ENCODE measurements around the gene EVA1C. TPM values are rescaled to one million over a fixed set of nuclear protein-coding genes. Genes with fewer than 3 reads are reported as not detected.

Gene EVA1C
- total RNA-seq, 3 donors from 2014 or later: 30.2 to 69.8 (median 58.5) TPM

- Histone ChIP-seq H3K27ac (no peak overlapping the region), H3K9me3 (peaks cover 0 to 3% of the 10 kb centered on the region in 2 donors), H3K27me3 (no peaks in the 10 kb centered on the region), H3K36me3 (no peaks in the 10 kb centered on the region), H3K4me1 (no peaks in the 10 kb centered on the region), H3K4me3 (no peak overlapping the region)
- TF ChIP-seq POLR2AphosphoS5 (IDR thresholded peaks at IDR 0.05): no peak
- TF ChIP-seq CTCF (IDR thresholded peaks at IDR 0.05): no peak
- no peak for TF ChIP-seq POLR2A (IDR thresholded peaks at IDR 0.05)
- DNase-seq (ENCODE audit: low spot score in 2 of 2): no peak
- intact Hi-C loops (cut with DNase I; ENCODE audit: low total_unique reads): no loop called here
These were observed 120.1 kb downstream of the EVA1C start for GRCh38 chr21:32532636-32533035.

DNA sequence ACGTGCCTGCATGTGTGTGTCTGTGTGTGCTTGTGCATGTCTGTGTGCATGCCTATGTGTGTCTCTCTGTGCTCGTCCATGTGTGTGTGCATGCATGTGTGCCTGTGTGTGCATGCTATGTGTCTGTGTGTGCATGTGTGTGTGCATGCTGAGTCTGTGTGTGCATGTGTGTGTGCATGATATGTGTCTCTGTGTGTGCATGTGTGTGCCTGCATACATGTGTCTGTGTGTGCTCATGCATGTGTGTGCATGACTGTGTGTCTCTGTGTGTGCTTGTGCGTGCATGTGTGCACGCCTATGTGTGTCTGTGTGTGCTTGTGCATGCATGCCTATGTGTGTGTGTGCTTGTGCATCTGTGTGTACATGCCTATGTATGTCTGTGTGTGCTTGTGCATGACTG is 120.5 kb downstream of the EVA1C start:
- no peaks in the 10 kb centered on the region for H3K4me1 ChIP-seq
- TF ChIP-seq POLR2AphosphoS5 (IDR thresholded peaks at IDR 0.05) (no peak), CTCF (IDR thresholded peaks at IDR 0.05) (no peak), POLR2A (IDR thresholded peaks at IDR 0.05) (no peak)
- DNase-seq (ENCODE audit: low spot score in 2 of 2): no peak
- H3K4me3 ChIP-seq: no peak overlapping the region
- H3K27ac ChIP-seq: no peak overlapping the region
- H3K9me3 ChIP-seq: peaks cover 0 to 3% of the 10 kb centered on the region in 2 donors
- H3K36me3 ChIP-seq: no peaks in the 10 kb centered on the region
- intact Hi-C loops (cut with DNase I; ENCODE audit: low total_unique reads): no loop called here
- no peaks in the 10 kb centered on the region for H3K27me3 ChIP-seq

- no peaks in the 10 kb centered on the region for H3K36me3 ChIP-seq
- no peaks in the 10 kb centered on the region for H3K4me1 ChIP-seq
- no peaks in the 10 kb centered on the region for H3K27me3 ChIP-seq
- TF ChIP-seq POLR2A (IDR thresholded peaks at IDR 0.05): no peak
- no peak for TF ChIP-seq CTCF (IDR thresholded peaks at IDR 0.05)
- TF ChIP-seq POLR2AphosphoS5 (IDR thresholded peaks at IDR 0.05): no peak
- peaks cover 0 to 3% of the 10 kb centered on the region in 2 donors for H3K9me3 ChIP-seq
- no peak overlapping the region for H3K27ac ChIP-seq
- intact Hi-C loops (cut with DNase I; ENCODE audit: low total_unique reads): no loop called here
- H3K4me3 ChIP-seq: no peak overlapping the region
- DNase-seq (ENCODE audit: low spot score in 2 of 2): no peak
These were observed 121.1 kb downstream of the EVA1C start for GRCh38 chr21:32533611-32534010.

- intact Hi-C loops (cut with DNase I; ENCODE audit: low total_unique reads): no loop called here
- Histone ChIP-seq H3K36me3 (no peaks in the 10 kb centered on the region), H3K27me3 (no peaks in the 10 kb centered on the region), H3K9me3 (peaks cover 0 to 3% of the 10 kb centered on the region in 2 donors), H3K4me1 (no peaks in the 10 kb centered on the region), H3K27ac (no peak overlapping the region), H3K4me3 (no peak overlapping the region)
- no peak for TF ChIP-seq CTCF (IDR thresholded peaks at IDR 0.05)
- TF ChIP-seq POLR2A (IDR thresholded peaks at IDR 0.05): no peak
- no peak for TF ChIP-seq POLR2AphosphoS5 (IDR thresholded peaks at IDR 0.05)
- no peak for DNase-seq (ENCODE audit: low spot score in 2 of 2)
These were observed 121.6 kb downstream of the EVA1C start for GRCh38 chr21:32534113-32534512.

GRCh38 chr21:32535612-32536011 is 123.1 kb downstream of the EVA1C start:
- H3K27ac ChIP-seq: no peak overlapping the region
- no peaks in the 10 kb centered on the region for H3K4me1 ChIP-seq
- no peak overlapping the region for H3K4me3 ChIP-seq
- no peaks in the 10 kb centered on the region for H3K36me3 ChIP-seq
- intact Hi-C loops (cut with DNase I; ENCODE audit: low total_unique reads): no loop called here
- no peak for DNase-seq (ENCODE audit: low spot score in 2 of 2)
- no peaks in the 10 kb centered on the region for H3K27me3 ChIP-seq
- TF ChIP-seq POLR2AphosphoS5 (IDR thresholded peaks at IDR 0.05): no peak
- no peak for TF ChIP-seq POLR2A (IDR thresholded peaks at IDR 0.05)
- TF ChIP-seq CTCF (IDR thresholded peaks at IDR 0.05): no peak
- H3K9me3 ChIP-seq: no peaks in the 10 kb centered on the region
